Kidney (tissue), 14 donors: ENCODE data around the gene RALY. TPM values are rescaled to one million over a fixed set of nuclear protein-coding genes. Genes with fewer than 3 reads are reported as not detected.

Experiments used
- DNase-seq, 5 donors: peaks; one replicate each; pipeline ENCODE4 v3.0.0-alpha.2; 2013 to 2020
- FAIRE-seq: peaks from 2 replicates; lab custom pipeline; 2012; peaks lifted over from hg19 to GRCh38; lab: Jason Lieb, UNC
- H3K27ac ChIP-seq, 2 donors: one replicate each; pipeline ENCODE4 v1.7.0; 2013; ENCODE audit warnings: low read depth in 2 of 2, low read length in 2 of 2, inconsistent platforms in 1 of 2
- H3K27me3 ChIP-seq: one replicate; pipeline ENCODE4 v1.7.1; 2013; ENCODE audit warnings: low read length, inconsistent platforms; ENCODE audit not compliant: control insufficient read depth, insufficient read depth
- H3K36me3 ChIP-seq, 3 donors: one replicate each; pipeline versions ENCODE4 v1.7.0 to v1.7.1; 2013; ENCODE audit warnings: low read length in 3 of 3, control low read depth in 1 of 3, inconsistent platforms in 1 of 3; ENCODE audit not compliant: insufficient read depth in 3 of 3, control insufficient read depth in 2 of 3
- H3K4me1 ChIP-seq, 3 donors: one replicate each; pipeline versions ENCODE4 v1.7.0 to v1.7.1; 2013; ENCODE audit warnings: low read length in 3 of 3, inconsistent platforms in 1 of 3, low read depth in 1 of 3; ENCODE audit not compliant: control insufficient read depth in 2 of 3, insufficient read depth in 2 of 3
- H3K4me3 ChIP-seq, 3 donors: one replicate each; pipeline versions ENCODE4 v1.7.0 to v1.8.1; 2013; ENCODE audit warnings: low read length in 3 of 3, control low read depth in 1 of 3, inconsistent platforms in 1 of 3
- H3K9ac ChIP-seq, 3 donors: one replicate each; pipeline versions ENCODE4 v1.7.0 to v1.7.1; 2013; ENCODE audit warnings: low read length in 3 of 3, control low read depth in 1 of 3, inconsistent platforms in 1 of 3
- H3K9me3 ChIP-seq, 3 donors: one replicate each; pipeline versions ENCODE4 v1.7.0 to v1.7.1; 2013; ENCODE audit warnings: low read length in 3 of 3, control low read depth in 1 of 3, inconsistent platforms in 1 of 3; ENCODE audit not compliant: control insufficient read depth in 2 of 3, insufficient read depth in 1 of 3
- CTCF ChIP-seq: IDR thresholded peaks from 3 replicates; pipeline ENCODE4 v1.5.1; 2012; ENCODE audit warnings: mild to moderate bottlenecking, moderate library complexity, borderline replicate concordance; ENCODE audit not compliant: insufficient read depth; ENCODE audit errors: extremely low read depth
- intact Hi-C: fragments of 100-400 bp; cut with DNase I; formaldehyde crosslinking; loops from one replicate; pipeline ENCODE4 v1.11.1; 2022
- polyA plus RNA-seq: library from polyadenylated mRNA; stranded (reverse); fragments of 350-450 nt; fragmentation: Illumina TruSeq; extraction: RNeasy Lipid Tissue Mini Kit (QIAGEN cat#74804); gene quantifications from one replicate; pipeline ENCODE4 v1.2.3, GENCODE V29; 2014; ENCODE audit warnings: low read depth, low replicate concordance; ENCODE audit not compliant: insufficient read depth
- total RNA-seq: library from RNA; stranded (reverse); fragmentation: NEBNext Ultra II Directional; extraction: Animal tissue kit (Norgen Biotek cat#: 25700); gene quantifications from one replicate; pipeline ENCODE4 v1.2.1, GENCODE V29; 2021
- donor health status: control.
- donor health status: control.
- donor health status: control.
- donor health status: control.
- donor health status: control.
- donor health status: DM: yes; HTN: yes; CAD: no.
- donor health status: Normal renal cell carcinoma (clear cell type).

The RALY gene
- total and polyA plus RNA-seq, 2 donors from 2014 or later: 119 to 138 TPM

DNA sequence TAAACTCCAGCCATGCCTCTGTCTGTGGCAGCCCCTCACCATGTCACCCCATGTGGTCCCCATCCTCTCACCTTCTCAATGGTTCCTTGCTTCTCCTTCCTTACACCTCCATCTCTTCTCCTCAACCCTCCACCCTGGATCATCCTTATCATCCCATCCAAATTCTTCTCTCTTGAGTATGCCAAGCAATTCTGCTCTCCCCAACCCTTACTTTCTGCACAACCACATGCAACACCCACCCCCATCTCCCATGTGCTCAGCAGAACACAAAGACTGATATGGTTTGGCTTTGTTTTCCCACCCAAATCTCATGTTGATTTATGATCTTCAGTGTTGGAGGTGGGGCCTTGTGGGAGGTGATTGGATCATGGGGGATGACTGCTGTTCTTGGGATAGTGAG is 42.5 kb upstream of the RALY start:
- intact Hi-C loops: no loop called here
- Histone ChIP-seq H3K27me3 (no peaks in the 10 kb centered on the region), H3K36me3 (no peaks in the 10 kb centered on the region), H3K4me3 (no peak overlapping the region), H3K27ac (no peak overlapping the region), H3K9ac (no peak overlapping the region), H3K9me3 (peaks cover 0 to 13% (median 5%) of the 10 kb centered on the region in 3 donors), H3K4me1 (no peaks in the 10 kb centered on the region)
- FAIRE-seq: no peak
- DNase-seq: no peak
- TF ChIP-seq CTCF: no peak

GRCh38 chr20:33954504-33954903 is 39.2 kb upstream of the RALY start:
- Histone ChIP-seq H3K4me3 (no peak overlapping the region), H3K36me3 (no peaks in the 10 kb centered on the region), H3K27me3 (no peaks in the 10 kb centered on the region), H3K9ac (no peak overlapping the region), H3K27ac (no peak overlapping the region), H3K4me1 (no peaks in the 10 kb centered on the region), H3K9me3 (no peaks in the 10 kb centered on the region)
- TF ChIP-seq CTCF: no peak
- intact Hi-C loops: no loop called here
- FAIRE-seq (no peak), DNase-seq (no peak)

DNA sequence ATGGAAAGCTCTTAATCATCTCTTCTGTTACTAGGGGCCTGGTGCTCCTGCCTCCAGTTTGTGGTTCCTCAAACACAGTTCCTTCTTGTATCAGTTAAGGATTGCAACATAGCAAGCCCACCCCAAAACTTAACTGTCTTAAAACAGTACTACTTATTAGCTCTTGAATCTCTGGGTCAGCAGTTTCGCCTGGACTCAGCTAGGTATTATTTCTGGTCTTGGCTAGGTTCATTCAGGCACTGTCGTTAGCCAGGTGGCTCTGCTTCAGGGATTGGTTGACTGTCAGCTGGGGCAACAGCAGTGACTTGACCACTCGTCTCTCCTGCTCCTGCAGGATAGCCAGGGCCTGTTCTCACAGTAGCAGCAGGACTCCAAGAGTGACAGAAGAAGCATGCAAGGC is 30.0 kb upstream of the RALY start:
- Histone ChIP-seq H3K4me1 (no peaks in the 10 kb centered on the region), H3K36me3 (no peaks in the 10 kb centered on the region), H3K4me3 (no peak overlapping the region), H3K9me3 (no peaks in the 10 kb centered on the region), H3K27me3 (no peaks in the 10 kb centered on the region), H3K27ac (no peak overlapping the region), H3K9ac (no peak overlapping the region)
- intact Hi-C loops: no loop called here
- FAIRE-seq (no peak), DNase-seq (no peak)
- no peak for TF ChIP-seq CTCF

DNA sequence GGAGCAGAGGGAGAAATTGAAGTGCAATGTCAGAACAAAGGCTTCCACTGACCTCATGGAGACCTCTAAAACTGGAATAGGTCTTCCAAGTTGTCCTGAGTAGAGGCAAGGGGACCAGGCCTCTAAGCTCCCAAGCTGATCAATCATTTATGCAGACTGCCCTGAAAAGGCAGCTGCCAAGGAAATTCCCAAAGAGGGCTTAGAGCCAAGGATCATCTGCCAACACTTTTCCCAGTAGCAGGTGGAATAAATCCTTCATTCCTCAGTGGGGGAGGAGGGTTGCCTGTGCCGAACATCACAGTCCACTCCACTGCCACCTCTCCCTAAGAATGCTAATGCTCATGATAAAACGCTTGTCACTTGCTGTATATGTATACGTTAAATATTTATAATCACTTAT is 29.3 kb upstream of the RALY start:
- DNase-seq (no peak), FAIRE-seq (no peak)
- Histone ChIP-seq H3K36me3 (no peaks in the 10 kb centered on the region), H3K4me1 (no peaks in the 10 kb centered on the region), H3K9me3 (no peaks in the 10 kb centered on the region), H3K4me3 (no peak overlapping the region), H3K27me3 (no peaks in the 10 kb centered on the region), H3K9ac (no peak overlapping the region), H3K27ac (no peak overlapping the region)
- intact Hi-C loops: no loop called here
- no peak for TF ChIP-seq CTCF
